Lung (tissue), 12 donors: ENCODE results near the gene EGR4. TPM values are rescaled to one million over a fixed set of nuclear protein-coding genes. Genes with fewer than 3 reads are reported as not detected.

ENCODE experiments used
- ATAC-seq: fragments of 200-7000 bp; cut with Tn5 transposase; one replicate; pipeline ENCODE4 v1.9.1; 2020; ENCODE audit warnings: moderate number of reproducible peaks; ENCODE audit not compliant: insufficient read depth, low FRiP score
- DNase-seq, 3 donors: peaks; one replicate each; pipeline ENCODE4 v3.0.0-alpha.2; 2013 to 2017
- H3K27ac ChIP-seq, 2 donors: one replicate each; pipeline ENCODE4 v1.5.1; 2013; ENCODE audit warnings: mild to moderate bottlenecking in 2 of 2, moderate library complexity in 2 of 2, control low read depth in 1 of 2, inconsistent platforms in 1 of 2, low read depth in 1 of 2, low read length in 1 of 2
- H3K27me3 ChIP-seq, 3 donors: one replicate each; pipeline ENCODE4 v1.5.1; 2013; ENCODE audit warnings: low read length in 2 of 3; ENCODE audit not compliant: control insufficient read depth in 3 of 3, insufficient read depth in 3 of 3
- H3K36me3 ChIP-seq, 4 donors: one replicate each; pipeline ENCODE4 v1.5.1; 2013; ENCODE audit warnings: low read length in 4 of 4, mild to moderate bottlenecking in 1 of 4, moderate library complexity in 1 of 4; ENCODE audit not compliant: control insufficient read depth in 4 of 4, insufficient read depth in 4 of 4
- H3K4me1 ChIP-seq, 5 donors: one replicate each; pipeline ENCODE4 v1.5.1; 2013; ENCODE audit warnings: low read length in 5 of 5, mild to moderate bottlenecking in 2 of 5, moderate library complexity in 1 of 5; ENCODE audit not compliant: control insufficient read depth in 5 of 5, insufficient read depth in 5 of 5
- H3K4me3 ChIP-seq: one replicate; pipeline ENCODE4 v1.5.1; 2013; ENCODE audit warnings: mild to moderate bottlenecking, control low read depth, moderate library complexity
- H3K9ac ChIP-seq, 2 donors: one replicate each; pipeline ENCODE4 v1.5.1; 2013; ENCODE audit warnings: low read length in 2 of 2, control low read depth in 1 of 2; ENCODE audit not compliant: insufficient read depth in 1 of 2
- H3K9me3 ChIP-seq, 4 donors: one replicate each; pipeline ENCODE4 v1.5.1; 2013; ENCODE audit warnings: low read length in 3 of 4, mild to moderate bottlenecking in 1 of 4, moderate library complexity in 1 of 4; ENCODE audit not compliant: control insufficient read depth in 4 of 4, insufficient read depth in 3 of 4
- WGBS, 2 donors: extraction: QIAGEN DNeasy Blood & Tissue Kit; methylation state at CpG; one replicate each; pipeline ENCODE4 v1.1.7; 2013; 5-methylcytosine and 5-hydroxymethylcytosine counted together
- polyA plus RNA-seq, 2 donors: library from polyadenylated mRNA; stranded (reverse); fragments of 200-250 nt; gene quantifications; one replicate each; pipeline ENCODE4 v1.2.1, GENCODE V29; 2013
- total RNA-seq, 2 donors: library from RNA; depleted of rRNA in 1 of 2; stranded (reverse); fragments of >200 nt in 1 of 2; gene quantifications; one replicate each; pipeline ENCODE4 v1.2.1, GENCODE V29; 2014 to 2021
- TF ChIP-seq, protein P1 (sequence below): IDR thresholded peaks from 2 replicates; pipeline ENCODE4 v1.5.1; 2012; ENCODE audit warnings: mild to moderate bottlenecking; ENCODE audit errors: control extremely low read depth, extremely low read depth
- donor health status: control.
- donor health status: control.
- donor health status: Bipolar disorder and iron deficiency.
- donor health status: healthy.
- donor health status: DM: yes; HTN: yes; CAD: no.

The EGR4 gene
- total and polyA plus RNA-seq, 4 donors = 0.30 TPM; not detected in 3

GRCh38 chr2:73282924-73283544 lies 10.3 kb downstream of the EGR4 start:
- Histone ChIP-seq H3K9ac (no peak overlapping the region), H3K9me3 (peaks cover 0 to 3% (median 0%) of the 10 kb centered on the region in 4 donors), H3K4me1 (peaks cover 0 to 8% (median 0%) of the 10 kb centered on the region in 5 donors), H3K4me3 (no peak overlapping the region), H3K27ac (no peak overlapping the region), H3K36me3 (no peaks in the 10 kb centered on the region), H3K27me3 (peaks cover 2 to 45% (median 4%) of the 10 kb centered on the region in 3 donors)
- 62 to 66% methylated on average over 5 of the region's 5 CpGs for WGBS, 2 donors
- DNase-seq = no peak
- no peak for ATAC-seq
- TF ChIP-seq, protein P1, sequence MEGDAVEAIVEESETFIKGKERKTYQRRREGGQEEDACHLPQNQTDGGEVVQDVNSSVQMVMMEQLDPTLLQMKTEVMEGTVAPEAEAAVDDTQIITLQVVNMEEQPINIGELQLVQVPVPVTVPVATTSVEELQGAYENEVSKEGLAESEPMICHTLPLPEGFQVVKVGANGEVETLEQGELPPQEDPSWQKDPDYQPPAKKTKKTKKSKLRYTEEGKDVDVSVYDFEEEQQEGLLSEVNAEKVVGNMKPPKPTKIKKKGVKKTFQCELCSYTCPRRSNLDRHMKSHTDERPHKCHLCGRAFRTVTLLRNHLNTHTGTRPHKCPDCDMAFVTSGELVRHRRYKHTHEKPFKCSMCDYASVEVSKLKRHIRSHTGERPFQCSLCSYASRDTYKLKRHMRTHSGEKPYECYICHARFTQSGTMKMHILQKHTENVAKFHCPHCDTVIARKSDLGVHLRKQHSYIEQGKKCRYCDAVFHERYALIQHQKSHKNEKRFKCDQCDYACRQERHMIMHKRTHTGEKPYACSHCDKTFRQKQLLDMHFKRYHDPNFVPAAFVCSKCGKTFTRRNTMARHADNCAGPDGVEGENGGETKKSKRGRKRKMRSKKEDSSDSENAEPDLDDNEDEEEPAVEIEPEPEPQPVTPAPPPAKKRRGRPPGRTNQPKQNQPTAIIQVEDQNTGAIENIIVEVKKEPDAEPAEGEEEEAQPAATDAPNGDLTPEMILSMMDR = no peak

DNA sequence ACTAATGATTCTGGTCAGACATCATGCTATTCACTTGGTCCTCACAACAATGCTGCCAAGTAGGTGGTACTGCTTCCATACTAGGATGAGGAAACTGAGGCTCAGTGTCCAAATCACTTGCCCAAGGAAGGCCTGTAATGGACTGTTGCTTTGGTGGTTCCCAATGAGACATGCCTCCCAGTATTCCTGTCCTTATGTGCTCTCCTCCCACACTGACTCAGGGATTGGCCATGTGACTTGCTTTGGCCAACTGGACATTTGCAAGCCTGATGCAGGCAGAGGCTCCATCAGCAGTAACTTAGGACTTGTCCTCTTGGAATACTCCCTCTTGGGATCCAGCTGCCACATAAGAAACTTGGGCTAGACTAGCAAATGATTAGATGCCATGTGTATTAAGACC lies 12.1 kb downstream of the EGR4 start:
- ATAC-seq (no peak), DNase-seq (no peak)
- no peak overlapping the region for H3K27ac ChIP-seq
- peaks cover 0 to 8% (median 0%) of the 10 kb centered on the region in 5 donors for H3K4me1 ChIP-seq
- TF ChIP-seq, protein P1 = no peak
- H3K27me3 ChIP-seq = peaks cover 0 to 30% (median 2%) of the 10 kb centered on the region in 3 donors
- no peaks in the 10 kb centered on the region for H3K36me3 ChIP-seq
- H3K4me3 ChIP-seq = no peak overlapping the region
- H3K9ac ChIP-seq = no peak overlapping the region
- peaks cover 0 to 4% (median 0%) of the 10 kb centered on the region in 4 donors for H3K9me3 ChIP-seq

DNA sequence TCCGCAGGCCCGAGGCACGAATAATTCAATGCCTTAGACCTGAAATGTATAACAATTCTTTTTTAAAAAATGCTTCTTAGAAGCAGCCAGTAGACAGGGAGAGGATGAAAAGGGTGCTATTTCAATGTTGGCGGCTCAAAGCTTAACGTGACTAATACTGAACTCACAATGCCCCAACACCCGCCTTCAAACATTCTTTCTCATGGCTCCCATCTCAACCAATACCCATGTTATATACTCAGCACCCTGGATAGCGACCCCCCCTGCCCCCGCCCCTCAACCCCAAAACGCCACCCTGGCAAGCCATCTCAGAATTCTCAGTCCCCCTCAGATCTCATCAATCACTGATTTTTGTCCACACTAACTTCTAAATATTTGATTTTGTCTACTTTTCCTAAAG lies 13.5 kb downstream of the EGR4 start:
- H3K9me3 ChIP-seq = peaks cover 0 to 1% (median 0%) of the 10 kb centered on the region in 4 donors
- 79 to 87% methylated on average over 9 of the region's 9 CpGs for WGBS, 2 donors
- H3K27me3 ChIP-seq = peaks cover 0 to 16% (median 0%) of the 10 kb centered on the region in 3 donors
- no peak overlapping the region for H3K9ac ChIP-seq
- H3K4me3 ChIP-seq = no peak overlapping the region
- no peak for ATAC-seq
- no peaks in the 10 kb centered on the region for H3K36me3 ChIP-seq
- no peak for DNase-seq
- H3K4me1 ChIP-seq = peaks cover 0 to 8% (median 0%) of the 10 kb centered on the region in 5 donors
- no peak overlapping the region for H3K27ac ChIP-seq
- TF ChIP-seq, protein P1 = no peak
